ENCODE data around the gene TCEA2. TPM values are rescaled to one million over a fixed set of nuclear protein-coding genes. Genes with fewer than 3 reads are reported as not detected.

The TCEA2 gene
- total and polyA plus RNA-seq, 2 of the 13 experiments (the other 11 are each of a cell fraction or from before 2014, with no cell fraction given), result 28.1 to 33.7 TPM

DNA sequence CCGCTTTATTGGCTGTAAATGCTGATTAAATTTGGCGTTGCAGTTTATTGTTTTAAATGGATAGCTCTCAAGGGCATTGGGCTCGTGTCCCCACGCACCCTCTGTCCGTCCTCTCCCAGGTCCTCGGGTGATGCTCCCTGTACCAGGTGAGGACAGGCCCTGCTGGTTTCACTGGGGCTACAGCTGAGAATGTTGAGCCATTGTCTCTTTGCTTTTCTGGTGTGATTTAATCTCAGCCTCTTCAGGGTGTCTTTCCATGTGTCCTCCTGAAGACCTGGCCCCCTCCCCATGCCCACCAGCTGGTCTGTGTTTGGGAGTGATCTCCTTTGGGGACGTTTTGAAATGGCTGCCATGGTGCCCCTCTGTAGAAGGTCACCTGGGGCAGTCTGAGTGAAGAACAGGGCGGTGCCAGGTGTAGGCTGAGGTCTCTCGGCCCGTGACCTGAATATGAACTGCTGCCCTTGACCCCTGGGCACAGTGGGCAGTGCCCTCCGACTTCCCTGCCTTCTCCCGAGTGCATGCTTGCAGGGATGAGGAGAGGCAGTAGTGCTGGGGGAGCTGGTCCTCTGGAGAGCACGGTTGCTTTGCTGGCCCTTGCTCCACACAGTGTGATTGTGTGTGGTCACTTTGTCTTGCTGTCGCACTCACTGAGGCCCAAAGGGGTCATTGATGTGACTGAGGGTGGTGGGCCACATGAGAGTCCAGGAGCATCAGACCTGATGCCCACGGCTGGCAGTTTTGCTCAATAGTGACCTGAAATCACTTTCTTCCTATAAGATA, 39.4 kb upstream of the TCEA2 start (continued):
- TF ChIP-seq, protein P1, sequence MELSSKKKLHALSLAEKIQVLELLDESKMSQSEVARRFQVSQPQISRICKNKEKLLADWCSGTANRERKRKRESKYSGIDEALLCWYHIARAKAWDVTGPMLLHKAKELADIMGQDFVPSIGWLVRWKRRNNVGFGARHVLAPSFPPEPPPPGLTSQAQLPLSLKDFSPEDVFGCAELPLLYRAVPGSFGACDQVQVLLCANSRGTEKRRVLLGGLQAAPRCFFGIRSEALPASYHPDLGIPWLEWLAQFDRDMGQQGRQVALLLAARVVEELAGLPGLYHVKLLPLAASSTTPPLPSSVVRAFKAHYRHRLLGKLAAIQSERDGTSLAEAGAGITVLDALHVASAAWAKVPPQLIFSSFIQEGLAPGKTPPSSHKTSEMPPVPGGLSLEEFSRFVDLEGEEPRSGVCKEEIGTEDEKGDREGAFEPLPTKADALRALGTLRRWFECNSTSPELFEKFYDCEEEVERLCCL (CRISPR knock-in tag; IDR thresholded peaks at IDR 0.05; ENCODE audit: borderline replicate concordance), result no peak
- TF ChIP-seq YEATS2 (CRISPR knock-in tag; IDR thresholded peaks at IDR 0.05; ENCODE audit: borderline replicate concordance), result no peak
- no peak for TF ChIP-seq DMAP1 (CRISPR knock-in tag; IDR thresholded peaks at IDR 0.05)
- TF ChIP-seq, protein P2, sequence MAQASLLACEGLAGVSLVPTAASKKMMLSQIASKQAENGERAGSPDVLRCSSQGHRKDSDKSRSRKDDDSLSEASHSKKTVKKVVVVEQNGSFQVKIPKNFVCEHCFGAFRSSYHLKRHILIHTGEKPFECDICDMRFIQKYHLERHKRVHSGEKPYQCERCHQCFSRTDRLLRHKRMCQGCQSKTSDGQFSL (CRISPR knock-in tag; IDR thresholded peaks at IDR 0.05), result no peak
- TF ChIP-seq, protein P3, sequence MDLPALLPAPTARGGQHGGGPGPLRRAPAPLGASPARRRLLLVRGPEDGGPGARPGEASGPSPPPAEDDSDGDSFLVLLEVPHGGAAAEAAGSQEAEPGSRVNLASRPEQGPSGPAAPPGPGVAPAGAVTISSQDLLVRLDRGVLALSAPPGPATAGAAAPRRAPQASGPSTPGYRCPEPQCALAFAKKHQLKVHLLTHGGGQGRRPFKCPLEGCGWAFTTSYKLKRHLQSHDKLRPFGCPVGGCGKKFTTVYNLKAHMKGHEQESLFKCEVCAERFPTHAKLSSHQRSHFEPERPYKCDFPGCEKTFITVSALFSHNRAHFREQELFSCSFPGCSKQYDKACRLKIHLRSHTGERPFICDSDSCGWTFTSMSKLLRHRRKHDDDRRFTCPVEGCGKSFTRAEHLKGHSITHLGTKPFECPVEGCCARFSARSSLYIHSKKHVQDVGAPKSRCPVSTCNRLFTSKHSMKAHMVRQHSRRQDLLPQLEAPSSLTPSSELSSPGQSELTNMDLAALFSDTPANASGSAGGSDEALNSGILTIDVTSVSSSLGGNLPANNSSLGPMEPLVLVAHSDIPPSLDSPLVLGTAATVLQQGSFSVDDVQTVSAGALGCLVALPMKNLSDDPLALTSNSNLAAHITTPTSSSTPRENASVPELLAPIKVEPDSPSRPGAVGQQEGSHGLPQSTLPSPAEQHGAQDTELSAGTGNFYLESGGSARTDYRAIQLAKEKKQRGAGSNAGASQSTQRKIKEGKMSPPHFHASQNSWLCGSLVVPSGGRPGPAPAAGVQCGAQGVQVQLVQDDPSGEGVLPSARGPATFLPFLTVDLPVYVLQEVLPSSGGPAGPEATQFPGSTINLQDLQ (CRISPR knock-in tag; IDR thresholded peaks at IDR 0.05), result peak; percentile 23; the same call in 1 of the 2 replicates
- TF ChIP-seq BCLAF1 (IDR thresholded peaks at IDR 0.05), result no peak
- no peak for TF ChIP-seq ZNF570 (CRISPR knock-in tag; IDR thresholded peaks at IDR 0.05; ENCODE audit: borderline replicate concordance)
- no peak for TF ChIP-seq CEBPG (CRISPR knock-in tag; IDR thresholded peaks at IDR 0.05)
- no peak; the same call in 1 of the 2 replicates for TF ChIP-seq ELF1 (CRISPR knock-in tag; IDR thresholded peaks at IDR 0.05)
- peak; percentile 56 to 78 for TF ChIP-seq NR2F1 (CRISPR knock-in tag; IDR thresholded peaks at IDR 0.05)
- TF ChIP-seq MZF1 (CRISPR knock-in tag; IDR thresholded peaks at IDR 0.05; ENCODE audit: borderline replicate concordance), result no peak
- peak; percentile 44 for TF ChIP-seq SP5 (CRISPR knock-in tag; IDR thresholded peaks at IDR 0.05; ENCODE audit: borderline replicate concordance, low read depth)
- peak; percentile 26; the same call in 1 of the 2 replicates for TF ChIP-seq ZNF512B (CRISPR knock-in tag; IDR thresholded peaks at IDR 0.05; ENCODE audit: borderline replicate concordance)
- no peak for TF ChIP-seq MAFF (IDR thresholded peaks at IDR 0.05; ENCODE audit: low read depth, low read length)
- TF ChIP-seq, protein P4, sequence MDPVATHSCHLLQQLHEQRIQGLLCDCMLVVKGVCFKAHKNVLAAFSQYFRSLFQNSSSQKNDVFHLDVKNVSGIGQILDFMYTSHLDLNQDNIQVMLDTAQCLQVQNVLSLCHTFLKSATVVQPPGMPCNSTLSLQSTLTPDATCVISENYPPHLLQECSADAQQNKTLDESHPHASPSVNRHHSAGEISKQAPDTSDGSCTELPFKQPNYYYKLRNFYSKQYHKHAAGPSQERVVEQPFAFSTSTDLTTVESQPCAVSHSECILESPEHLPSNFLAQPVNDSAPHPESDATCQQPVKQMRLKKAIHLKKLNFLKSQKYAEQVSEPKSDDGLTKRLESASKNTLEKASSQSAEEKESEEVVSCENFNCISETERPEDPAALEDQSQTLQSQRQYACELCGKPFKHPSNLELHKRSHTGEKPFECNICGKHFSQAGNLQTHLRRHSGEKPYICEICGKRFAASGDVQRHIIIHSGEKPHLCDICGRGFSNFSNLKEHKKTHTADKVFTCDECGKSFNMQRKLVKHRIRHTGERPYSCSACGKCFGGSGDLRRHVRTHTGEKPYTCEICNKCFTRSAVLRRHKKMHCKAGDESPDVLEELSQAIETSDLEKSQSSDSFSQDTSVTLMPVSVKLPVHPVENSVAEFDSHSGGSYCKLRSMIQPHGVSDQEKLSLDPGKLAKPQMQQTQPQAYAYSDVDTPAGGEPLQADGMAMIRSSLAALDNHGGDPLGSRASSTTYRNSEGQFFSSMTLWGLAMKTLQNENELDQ (CRISPR knock-in tag; IDR thresholded peaks at IDR 0.05; ENCODE audit: borderline replicate concordance), result 0 out of 2 replicates have a peak, but pooled peaks have one; percentile 6
